GM18868 (cell line): Measurements from ENCODE around the gene LRMDA.

ENCODE experiments used
- ATAC-seq: cut with Tn5 transposase; IDR thresholded peaks from one replicate; pipeline ENCODE4 v1.9.1; 2021; ENCODE audit warnings: mild to moderate bottlenecking, moderate library complexity; ENCODE audit not compliant: unreplicated experiment

Gene LRMDA

DNA sequence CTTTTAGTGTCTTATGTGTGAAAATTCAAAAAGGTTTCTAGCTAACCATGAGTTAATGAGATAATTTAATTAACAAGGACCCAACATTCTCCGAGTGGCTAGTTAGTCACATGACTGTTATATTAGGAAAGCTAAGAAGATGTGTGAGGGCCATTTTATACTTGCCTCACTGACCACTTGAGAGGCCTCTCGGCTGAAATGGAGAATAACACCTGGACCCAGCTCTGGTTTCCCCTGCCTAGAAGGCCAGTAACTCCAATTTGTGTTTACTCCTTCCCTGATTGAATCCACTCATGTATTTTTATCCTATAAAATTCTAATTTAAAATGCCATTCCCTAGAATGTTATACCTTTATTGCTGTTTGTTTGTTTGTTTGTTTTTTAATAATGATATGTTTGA lies 1115.0 kb downstream of the LRMDA start:
- no peak for ATAC-seq

DNA sequence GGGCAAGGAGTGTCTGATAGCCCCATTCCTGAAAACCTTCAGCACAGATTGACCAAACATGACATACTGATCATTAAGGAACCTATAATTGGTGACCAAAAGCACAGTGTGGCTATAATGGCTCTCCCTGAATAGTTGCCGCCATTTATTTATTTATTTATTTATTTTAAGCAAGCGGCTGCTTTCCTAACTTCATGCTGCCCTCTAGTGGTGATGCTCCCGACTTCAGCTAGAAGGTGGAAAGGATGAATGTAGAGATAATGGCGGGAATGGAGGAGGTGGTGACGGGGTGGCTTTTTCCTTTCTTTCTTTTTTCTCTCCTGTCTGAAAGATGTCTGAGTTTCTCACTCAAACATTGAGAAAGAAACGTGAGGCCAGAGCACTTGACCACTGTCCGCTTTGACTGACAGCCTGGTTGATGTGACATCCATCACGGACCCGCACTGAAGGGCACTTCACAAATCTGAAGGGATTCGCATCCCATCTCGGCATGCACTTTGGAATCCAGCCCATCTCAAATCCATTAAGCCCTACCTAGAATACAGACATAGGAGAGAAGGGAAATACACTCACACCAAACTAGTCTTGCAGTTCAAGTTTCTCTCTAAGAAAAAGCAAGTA lies 1116.0 kb downstream of the LRMDA start:
- peak; percentile 82 for ATAC-seq

DNA sequence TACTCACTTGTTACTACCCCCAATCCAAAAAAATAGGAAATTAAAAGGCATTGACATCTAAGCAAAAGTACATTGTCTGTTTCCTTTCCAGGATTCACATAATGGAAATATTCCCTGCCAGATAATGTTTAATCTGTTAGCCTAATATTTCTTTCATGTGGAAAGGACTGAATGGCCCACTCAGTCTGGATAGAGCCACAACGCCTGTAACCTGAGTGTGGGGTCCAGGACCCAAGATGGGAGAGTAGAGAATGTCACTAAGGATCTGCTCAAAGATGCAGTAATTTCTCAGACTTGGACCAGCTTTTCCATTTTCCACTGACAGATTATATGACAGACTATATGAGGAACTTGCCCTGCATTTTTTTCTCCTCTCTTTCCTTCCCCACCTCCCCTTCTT lies 1117.3 kb downstream of the LRMDA start:
- no peak for ATAC-seq

GRCh38 chr10:76549171-76549570 lies 1117.7 kb downstream of the LRMDA start:
- no peak for ATAC-seq

DNA sequence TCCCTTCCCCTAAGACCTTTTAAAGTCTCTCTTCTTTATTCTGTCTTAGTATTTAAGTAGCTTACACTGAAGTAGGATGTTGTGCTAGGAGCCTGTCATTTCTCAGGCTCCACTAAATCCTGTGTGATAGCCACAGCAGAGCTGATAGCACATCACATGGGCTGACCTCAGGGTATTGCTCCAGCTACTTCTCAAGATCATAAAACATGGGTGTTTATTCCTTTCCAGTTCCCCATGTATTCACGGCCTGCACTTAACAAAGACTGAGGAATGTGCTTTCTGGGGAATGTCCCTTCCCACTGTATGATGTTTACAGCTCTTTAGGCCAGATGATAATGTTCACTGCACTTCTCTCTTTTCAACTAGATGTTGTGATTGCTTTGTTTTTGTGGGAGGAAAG lies 1119.4 kb downstream of the LRMDA start:
- ATAC-seq: no peak

DNA sequence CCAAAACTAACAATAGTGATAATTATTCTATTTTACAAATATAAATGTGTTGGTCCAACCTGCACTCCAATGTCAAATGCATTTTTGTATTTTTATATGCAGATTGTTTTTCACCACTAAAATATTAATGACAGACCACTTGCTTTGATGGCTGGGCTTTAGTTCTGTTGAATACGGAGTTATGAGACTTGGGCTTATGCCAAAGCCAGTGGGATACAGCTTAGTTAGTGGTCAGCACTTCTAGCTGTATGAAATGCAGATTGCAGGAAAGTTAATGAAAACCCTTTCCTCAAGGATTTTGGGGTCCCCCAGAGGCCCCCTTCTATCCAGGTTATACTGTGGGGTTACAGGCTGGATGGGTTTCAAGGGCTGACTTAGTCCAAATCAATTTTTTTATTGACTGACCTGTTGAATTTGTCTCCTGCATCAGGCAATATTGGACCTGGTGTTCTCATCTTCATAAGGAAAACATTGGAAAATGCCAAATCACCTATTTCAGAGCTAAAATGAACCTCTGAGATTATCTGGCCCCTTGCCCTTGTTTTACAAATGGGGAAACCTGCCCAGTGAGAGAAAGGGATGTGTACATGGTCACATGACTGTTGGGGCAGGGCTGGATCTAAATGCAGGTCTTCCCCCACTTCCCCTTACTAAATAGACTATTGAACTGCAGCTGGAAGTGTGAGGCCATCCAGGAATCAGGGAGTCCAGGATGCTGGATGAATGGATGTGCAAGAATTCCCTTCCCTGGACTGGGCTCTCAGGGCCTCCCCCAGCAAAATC lies 1120.9 kb downstream of the LRMDA start:
- no peak for ATAC-seq

DNA sequence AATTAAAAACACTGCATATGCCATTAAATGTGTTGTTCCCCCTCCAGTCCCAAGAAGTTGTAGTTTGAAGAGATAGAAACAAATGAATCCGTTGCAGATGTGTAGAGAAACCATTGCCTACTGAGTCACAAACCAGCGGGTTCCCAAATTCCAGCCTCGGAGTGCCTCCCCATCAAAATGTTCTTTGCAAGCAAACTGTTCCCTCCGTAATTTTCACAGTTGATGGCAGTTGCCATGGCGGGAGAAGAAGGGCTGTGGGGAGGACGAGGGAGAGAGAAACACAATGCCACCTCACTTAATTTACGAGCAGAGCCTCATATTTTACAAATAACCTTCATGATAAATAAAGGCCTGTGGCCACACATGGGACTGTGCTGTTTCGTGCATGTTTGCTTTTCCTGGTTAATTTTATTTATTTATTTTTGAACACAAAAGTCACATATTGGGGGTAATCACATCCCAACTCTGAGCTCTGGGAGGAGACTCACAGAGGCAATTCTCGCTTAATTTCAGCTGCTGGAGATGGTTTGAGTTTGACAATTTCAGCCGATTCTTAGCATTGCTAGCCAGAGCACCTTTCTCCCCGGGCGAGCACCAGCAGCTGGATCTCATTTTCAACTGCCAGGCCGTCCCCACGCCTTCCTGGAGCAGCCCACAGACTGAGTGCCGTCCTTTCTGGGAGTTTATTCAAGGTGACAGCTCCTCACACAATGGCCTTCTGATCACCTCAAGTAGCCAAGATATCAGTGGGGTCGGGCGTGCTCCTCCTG lies 1122.0 kb downstream of the LRMDA start:
- ATAC-seq: no peak

DNA sequence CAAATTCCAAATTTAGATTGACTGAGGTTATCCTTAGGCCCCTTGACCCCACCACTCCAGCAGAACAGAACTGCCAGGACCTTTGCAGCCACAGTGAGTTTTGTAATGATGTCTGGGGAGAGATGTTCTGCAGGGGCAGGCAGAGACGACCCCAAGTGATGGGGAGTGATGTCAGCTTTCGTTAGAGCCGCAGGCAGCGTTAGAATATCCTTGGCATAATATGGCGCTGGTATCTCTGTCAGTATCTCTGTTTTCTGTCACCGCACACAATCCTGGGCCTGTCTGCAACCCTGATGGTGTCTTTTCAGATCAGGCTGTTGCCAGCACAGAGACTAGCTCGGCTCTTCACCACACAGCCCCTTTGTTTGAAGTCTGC lies 1122.6 kb downstream of the LRMDA start:
- no peak for ATAC-seq

GRCh38 chr10:76554478-76554877 lies 1123.1 kb downstream of the LRMDA start:
- no peak for ATAC-seq

- ATAC-seq: no peak
Measured at GRCh38 chr10:76555067-76555670, 1123.7 kb downstream of the LRMDA start.

DNA sequence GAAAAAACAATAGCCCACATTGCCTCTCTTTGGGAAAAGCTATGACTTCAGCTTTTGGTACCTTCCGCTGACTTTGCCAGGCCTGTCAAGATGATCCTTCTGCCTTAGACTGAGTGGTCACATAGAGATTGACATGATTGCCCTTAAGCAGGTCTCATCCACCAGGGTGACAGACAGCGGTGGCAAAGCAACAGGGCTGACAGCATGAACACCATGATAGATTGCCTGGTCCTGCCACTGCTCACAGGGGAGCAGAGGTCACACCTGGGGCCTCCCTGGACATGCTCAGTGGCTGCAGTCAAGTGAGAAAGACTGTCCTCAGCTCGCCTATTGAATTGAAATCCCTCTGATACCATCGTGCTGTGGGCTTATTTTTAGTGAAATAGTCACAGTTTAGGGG lies 1125.9 kb downstream of the LRMDA start:
- no peak for ATAC-seq

GRCh38 chr10:76558586-76558985 lies 1127.2 kb downstream of the LRMDA start:
- ATAC-seq: no peak

GRCh38 chr10:76558996-76559891 lies 1127.8 kb downstream of the LRMDA start:
- ATAC-seq: no peak

DNA sequence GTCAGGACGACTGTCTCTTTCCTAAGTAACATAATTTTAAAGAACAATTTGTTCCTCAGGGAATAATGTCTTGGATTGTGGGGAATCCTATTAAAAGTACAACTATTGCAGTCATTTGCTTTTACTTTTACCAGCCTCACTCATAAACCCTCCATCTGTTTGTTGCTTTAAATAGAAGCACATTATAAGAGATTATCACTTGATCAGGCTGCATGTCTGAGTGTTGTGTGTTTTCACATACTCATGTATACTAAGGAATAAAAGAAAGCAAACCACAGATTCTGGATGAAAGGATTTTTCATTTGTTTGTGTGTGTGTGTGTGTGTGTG lies 1128.4 kb downstream of the LRMDA start:
- ATAC-seq: no peak

GRCh38 chr10:76560338-76560737 lies 1128.9 kb downstream of the LRMDA start:
- ATAC-seq: no peak

GRCh38 chr10:76563286-76563685 lies 1131.9 kb downstream of the LRMDA start:
- ATAC-seq: no peak

GRCh38 chr10:76572021-76572420 lies 1140.6 kb downstream of the LRMDA start:
- ATAC-seq: no peak

DNA sequence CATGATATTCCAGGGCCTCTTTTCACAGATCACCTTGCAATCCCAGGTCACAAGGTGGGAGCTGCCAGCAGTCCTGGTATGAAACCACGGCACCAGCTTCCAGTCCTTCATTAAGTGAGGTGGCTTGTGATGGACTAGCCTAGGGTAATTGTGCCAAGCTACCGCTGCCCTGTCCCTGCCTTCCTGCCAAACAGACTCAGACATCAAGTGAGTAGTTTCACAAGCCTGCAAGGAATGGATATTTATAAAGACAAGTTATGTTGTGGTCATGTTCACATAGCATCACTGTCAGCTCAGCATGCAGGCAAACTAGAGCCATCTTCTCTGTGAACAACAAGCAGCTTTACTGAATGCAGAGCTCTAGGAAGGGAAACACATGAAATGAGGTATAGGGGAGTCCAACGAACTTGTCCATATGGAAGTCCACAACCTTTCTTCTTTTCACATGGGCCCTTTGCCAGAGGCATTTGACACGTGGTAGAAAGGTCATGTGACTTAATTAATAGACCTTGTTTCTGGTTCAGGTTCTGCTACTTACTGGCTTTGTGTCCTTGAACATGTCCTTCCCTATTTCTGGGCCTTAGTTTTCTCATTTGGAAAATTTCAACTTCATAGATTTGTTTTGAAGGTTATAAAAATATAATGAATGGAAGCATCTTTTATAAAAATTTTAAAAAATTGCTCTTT lies 1145.0 kb downstream of the LRMDA start:
- no peak for ATAC-seq

GRCh38 chr10:76577455-76577854 lies 1146.0 kb downstream of the LRMDA start:
- ATAC-seq: no peak
